ENCODE results near the gene CLCF1.

- TF ChIP-seq CTCF (IDR thresholded peaks at IDR 0.05) (no peak), POLR2A (IDR thresholded peaks at IDR 0.05) (no peak)
These were observed 59.2 kb downstream of the CLCF1 start for GRCh38 chr11:67314218-67314617.

All from lower leg skin (tissue), 3 donors.